ENCODE measurements around the gene RANBP3L. TPM values are rescaled to one million over a fixed set of nuclear protein-coding genes. Genes with fewer than 3 reads are reported as not detected.

Gene RANBP3L
- total and polyA plus RNA-seq, 9 of the 15 experiments (the other 6 are each of a cell fraction or from before 2014, with no cell fraction given): 0.01 to 0.06 TPM; not detected in 7

DNA sequence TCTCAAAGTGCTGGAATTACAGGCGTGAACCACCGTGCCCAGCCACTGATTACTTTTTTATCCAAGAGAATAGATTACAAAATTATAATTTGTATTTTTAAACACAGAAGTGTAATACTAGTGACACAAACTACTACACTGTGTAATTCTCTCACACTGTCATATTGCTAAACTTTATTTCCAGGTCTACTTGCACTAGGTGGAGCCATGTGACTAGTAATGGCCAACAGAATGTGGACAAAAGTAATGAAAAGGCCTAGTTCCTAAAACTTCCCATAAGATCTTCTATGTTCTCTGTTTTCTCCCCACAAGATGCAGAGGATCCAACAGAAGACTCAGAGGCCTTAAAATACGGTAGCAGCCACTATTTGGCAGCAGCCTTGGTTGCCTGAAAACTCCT lies 87.3 kb downstream of the RANBP3L start (continued):
- peak; percentile 49; the same call in 1 of the 2 replicates for TF ChIP-seq REST (IDR thresholded peaks at IDR 0.05; ENCODE audit: borderline replicate concordance)
- no peak for TF ChIP-seq REST (CRISPR knock-in tag; IDR thresholded peaks at IDR 0.05; ENCODE audit: low read depth)
- no peak for TF ChIP-seq HDAC8 (tag; IDR thresholded peaks at IDR 0.05)
- TF ChIP-seq ILK (tag; IDR thresholded peaks at IDR 0.05; ENCODE audit: borderline replicate concordance, low read depth): no peak
- TF ChIP-seq DEAF1 (CRISPR knock-in tag; IDR thresholded peaks at IDR 0.05): peak; percentile 38; the same call in 1 of the 2 replicates
- TF ChIP-seq CTCF (IDR thresholded peaks at IDR 0.05 in 2 of 3, conservative IDR thresholded peaks at IDR 0.05 in 1 of 3; ENCODE audit: insufficient read depth in 2 of 3, low read depth in 1 of 3, low read length in 3 of 3): peak; percentile 8 to 64 (median 24); a peak in 3 of 6 replicates

Data from K562 (cell line).